Thyroid gland (tissue), 4 donors: ENCODE measurements around the gene STIM1. TPM values are rescaled to one million over a fixed set of nuclear protein-coding genes. Genes with fewer than 3 reads are reported as not detected.

Experiments used
- DNase-seq, 2 donors: peaks; one replicate each; pipeline ENCODE4 v3.0.0-alpha.2; 2019
- H3K27ac ChIP-seq, 3 donors: fragments of 200-600 bp; sonication (generic); 1 replicate in 2 of 3; 2 replicates in 1 of 3; pipeline ENCODE4 v1.5.1; 2016 to 2019; ENCODE audit warnings: mild to moderate bottlenecking in 1 of 3, moderate library complexity in 1 of 3
- H3K27me3 ChIP-seq: fragments of 200-600 bp; sonication (generic); one replicate; pipeline ENCODE4 v1.5.1; 2019
- H3K36me3 ChIP-seq, 2 donors: fragments of 200-600 bp; sonication (generic); one replicate each; pipeline ENCODE4 v1.5.1; 2016 to 2019
- H3K4me1 ChIP-seq, 2 donors: fragments of 200-600 bp; sonication (generic); one replicate each; pipeline ENCODE4 v1.5.1; 2017 to 2019
- H3K4me3 ChIP-seq, 3 donors: fragments of 200-600 bp; sonication (generic); replicated peaks in 1 of 3; 1 replicate in 2 of 3; 2 replicates in 1 of 3; pipeline ENCODE4 v1.5.1; 2016; ENCODE audit warnings: mild to moderate bottlenecking in 1 of 3
- H3K9me3 ChIP-seq: fragments of 200-600 bp; sonication (generic); one replicate; pipeline ENCODE4 v1.5.1; 2017
- CTCF ChIP-seq, 6 experiments: fragments of 200-600 bp in 3 of 6; fragments of 450-650 bp in 3 of 6; sonication (generic) in 3 of 6; IDR thresholded peaks; one replicate each; pipeline ENCODE4 v1.5.1; 2016 to 2019; ENCODE audit warnings: antibody characterized with exemption in 6 of 6, mild to moderate bottlenecking in 2 of 6, inconsistent platforms in 1 of 6, moderate library complexity in 1 of 6
- POLR2A ChIP-seq, 2 donors: fragments of 450-650 bp; IDR thresholded peaks; one replicate each; pipeline ENCODE4 v1.6.1; 2017; ENCODE audit warnings: antibody characterized with exemption in 2 of 2, mild to moderate bottlenecking in 2 of 2, moderate library complexity in 1 of 2
- WGBS, 2 donors: methylation state at CpG; one replicate each; pipeline ENCODE4 v1.1.5; 2017; 5-methylcytosine and 5-hydroxymethylcytosine counted together
- intact Hi-C: fragments of 100-400 bp; cut with DNase I; formaldehyde crosslinking; loops from one replicate; pipeline ENCODE4 v1.15.1; 2023
- total RNA-seq, 4 donors: library from RNA; depleted of rRNA; stranded (reverse); fragments of >200 nt; gene quantifications; one replicate each; pipeline ENCODE4 v1.2.3, GENCODE V29; 2016

STIM1 gene
- total RNA-seq, 4 donors from 2014 or later, result 54.3 to 89.2 (median 71.0) TPM

- Histone ChIP-seq H3K27ac (peak overlapping the region in 2 of 3 donors; percentile 5 to 15), H3K4me3 (no peak overlapping the region), H3K9me3 (no peaks in the 10 kb centered on the region), H3K4me1 (peaks cover 15 to 19% of the 10 kb centered on the region in 2 donors), H3K27me3 (no peaks in the 10 kb centered on the region), H3K36me3 (no peaks in the 10 kb centered on the region)
- DNase-seq, result no peak
- intact Hi-C loops, result no loop called here
- 65 to 68% methylated on average over 2 of the region's 2 CpGs for WGBS, 2 donors
- TF ChIP-seq POLR2A (IDR thresholded peaks at IDR 0.05) (no peak), CTCF (IDR thresholded peaks at IDR 0.05) (no peak)
These were observed 170.5 kb downstream of the STIM1 start for GRCh38 chr11:4025967-4026324.

GRCh38 chr11:4026389-4026788, 170.9 kb downstream of the STIM1 start:
- 85 to 90% methylated on average over 1 of the region's 1 CpG for WGBS, 2 donors
- Histone ChIP-seq H3K36me3 (no peaks in the 10 kb centered on the region), H3K4me3 (no peak overlapping the region), H3K27ac (no peak overlapping the region), H3K27me3 (no peaks in the 10 kb centered on the region), H3K4me1 (peaks cover 15 to 19% of the 10 kb centered on the region in 2 donors), H3K9me3 (no peaks in the 10 kb centered on the region)
- intact Hi-C loops, result no loop called here
- DNase-seq, result no peak
- TF ChIP-seq POLR2A (IDR thresholded peaks at IDR 0.05) (no peak), CTCF (IDR thresholded peaks at IDR 0.05) (no peak)

- 64 to 75% methylated on average over 1 of the region's 1 CpG for WGBS, 2 donors
- DNase-seq, result no peak
- TF ChIP-seq POLR2A (IDR thresholded peaks at IDR 0.05), result no peak
- TF ChIP-seq CTCF (IDR thresholded peaks at IDR 0.05), result no peak
- intact Hi-C loops, result no loop called here
- H3K27me3 ChIP-seq, result no peaks in the 10 kb centered on the region
- H3K27ac ChIP-seq, result no peak overlapping the region
- no peaks in the 10 kb centered on the region for H3K36me3 ChIP-seq
- H3K4me3 ChIP-seq, result no peak overlapping the region
- no peaks in the 10 kb centered on the region for H3K9me3 ChIP-seq
- peaks cover 19% of the 10 kb centered on the region in 2 donors for H3K4me1 ChIP-seq
These were observed 172.3 kb downstream of the STIM1 start for GRCh38 chr11:4027746-4028145.

GRCh38 chr11:4030197-4030596, 174.7 kb downstream of the STIM1 start:
- H3K4me3 ChIP-seq, result no peak overlapping the region
- DNase-seq, result no peak
- TF ChIP-seq CTCF (IDR thresholded peaks at IDR 0.05) (no peak), POLR2A (IDR thresholded peaks at IDR 0.05) (no peak)
- no peak overlapping the region for H3K27ac ChIP-seq
- 82 to 85% methylated on average over 3 of the region's 3 CpGs for WGBS, 2 donors
- no peaks in the 10 kb centered on the region for H3K36me3 ChIP-seq
- intact Hi-C loops, result no loop called here
- peaks cover 14% of the 10 kb centered on the region in 2 donors for H3K4me1 ChIP-seq
- H3K9me3 ChIP-seq, result no peaks in the 10 kb centered on the region
- H3K27me3 ChIP-seq, result no peaks in the 10 kb centered on the region

- Histone ChIP-seq H3K4me1 (peaks cover 0 to 5% of the 10 kb centered on the region in 2 donors), H3K36me3 (no peaks in the 10 kb centered on the region), H3K27me3 (no peaks in the 10 kb centered on the region), H3K9me3 (no peaks in the 10 kb centered on the region), H3K27ac (no peak overlapping the region), H3K4me3 (no peak overlapping the region)
- DNase-seq, result peak; percentile 72
- no peak for TF ChIP-seq CTCF (IDR thresholded peaks at IDR 0.05)
- TF ChIP-seq POLR2A (IDR thresholded peaks at IDR 0.05), result no peak
- WGBS, 2 donors, result 37 to 61% methylated on average over 2 of the region's 2 CpGs
- intact Hi-C loops, result no loop called here
These were observed 176.6 kb downstream of the STIM1 start for GRCh38 chr11:4032097-4032496.
